Liver (tissue), 9 donors: Measurements from ENCODE around the gene INO80D. TPM values are rescaled to one million over a fixed set of nuclear protein-coding genes. Genes with fewer than 3 reads are reported as not detected.
A peak's percentile ranks its signal among the peaks of the same experiment; 100 is the strongest.

Experiments
- DNase-seq: peaks from one replicate; pipeline ENCODE4 v3.0.0-alpha.2; 2017; ENCODE audit warnings: low spot score
- H3K27ac ChIP-seq, 2 donors: one replicate each; pipeline ENCODE4 v1.7.0; 2013; ENCODE audit warnings: inconsistent platforms in 2 of 2, low read length in 2 of 2, control low read depth in 1 of 2, low read depth in 1 of 2, mild to moderate bottlenecking in 1 of 2
- H3K27me3 ChIP-seq, 4 donors: one replicate each; pipeline versions ENCODE4 v1.6.1 to v1.7.0; 2013; ENCODE audit warnings: low read length in 3 of 4, inconsistent platforms in 1 of 4, mild to moderate bottlenecking in 1 of 4, moderate library complexity in 1 of 4; ENCODE audit not compliant: control insufficient read depth in 4 of 4, insufficient read depth in 4 of 4
- H3K36me3 ChIP-seq, 4 donors: one replicate each; pipeline versions ENCODE4 v1.6.1 to v1.7.0; 2013; ENCODE audit warnings: low read length in 3 of 4, mild to moderate bottlenecking in 3 of 4, low read depth in 1 of 4, moderate library complexity in 1 of 4; ENCODE audit not compliant: control insufficient read depth in 4 of 4, insufficient read depth in 3 of 4
- H3K4me1 ChIP-seq, 4 donors: one replicate each; pipeline versions ENCODE4 v1.6.1 to v1.7.0; 2013; ENCODE audit warnings: low read length in 3 of 4, mild to moderate bottlenecking in 3 of 4, moderate library complexity in 1 of 4; ENCODE audit not compliant: control insufficient read depth in 4 of 4, insufficient read depth in 4 of 4
- H3K4me3 ChIP-seq, 3 donors: one replicate each; pipeline versions ENCODE4 v1.6.1 to v1.7.0; 2013; ENCODE audit warnings: low read length in 3 of 3, control low read depth in 1 of 3, low read depth in 1 of 3, mild to moderate bottlenecking in 1 of 3
- H3K9ac ChIP-seq, 2 donors: one replicate each; pipeline ENCODE4 v1.7.0; 2013; ENCODE audit warnings: low read length in 2 of 2, mild to moderate bottlenecking in 2 of 2, moderate library complexity in 2 of 2, control low read depth in 1 of 2, low read depth in 1 of 2
- H3K9me3 ChIP-seq, 4 donors: one replicate each; pipeline versions ENCODE4 v1.6.1 to v1.7.0; 2013; ENCODE audit warnings: low read length in 3 of 4; ENCODE audit not compliant: control insufficient read depth in 4 of 4
- CTCF ChIP-seq: fragments of 150-350 bp; IDR thresholded peaks from 2 replicates; pipeline ENCODE4 v1.5.1; 2017; ENCODE audit warnings: improper control_type of control experiment, low read depth, low read length; ENCODE audit not compliant: missing input control
- EGR1 ChIP-seq, 2 donors: IDR thresholded peaks; 2 replicates each; pipeline ENCODE4 v1.6.1; 2016 to 2018; ENCODE audit warnings: antibody characterized with exemption in 2 of 2, low read depth in 2 of 2
- FOXA1 ChIP-seq: IDR thresholded peaks from 2 replicates; pipeline ENCODE4 v1.6.1; 2016; ENCODE audit warnings: antibody characterized with exemption
- FOXA2 ChIP-seq: IDR thresholded peaks from 2 replicates; pipeline ENCODE4 v1.6.1; 2016; ENCODE audit warnings: antibody characterized with exemption
- GABPA ChIP-seq, 2 donors: IDR thresholded peaks in 1 of 2; conservative IDR thresholded peaks in 1 of 2; 2 replicates each; pipeline ENCODE4 v1.6.1; 2016; ENCODE audit warnings: antibody characterized with exemption in 2 of 2, mild to moderate bottlenecking in 1 of 2, moderate library complexity in 1 of 2
- HNF4A ChIP-seq, 2 donors: conservative IDR thresholded peaks; 2 replicates each; pipeline ENCODE4 v1.6.1; 2016; ENCODE audit warnings: antibody characterized with exemption in 2 of 2, mild to moderate bottlenecking in 2 of 2
- HNF4G ChIP-seq: IDR thresholded peaks from 2 replicates; pipeline ENCODE4 v1.6.1; 2016; ENCODE audit warnings: antibody characterized with exemption
- JUND ChIP-seq, 2 donors: IDR thresholded peaks; 2 replicates each; pipeline ENCODE4 v1.6.1; 2016; ENCODE audit warnings: antibody characterized with exemption in 2 of 2
- MAX ChIP-seq: IDR thresholded peaks from 2 replicates; pipeline ENCODE4 v1.6.1; 2016; ENCODE audit warnings: antibody characterized with exemption
- NR2F2 ChIP-seq: IDR thresholded peaks from 2 replicates; pipeline ENCODE4 v1.6.1; 2016; ENCODE audit warnings: antibody characterized with exemption
- RAD21 ChIP-seq, 2 donors: IDR thresholded peaks; 2 replicates each; pipeline ENCODE4 v1.6.1; 2016; ENCODE audit warnings: antibody characterized with exemption in 2 of 2, mild to moderate bottlenecking in 2 of 2
- RXRA ChIP-seq, 2 donors: IDR thresholded peaks; 2 replicates each; pipeline ENCODE4 v1.6.1; 2017 to 2018; ENCODE audit warnings: antibody characterized with exemption in 2 of 2, mild to moderate bottlenecking in 1 of 2
- SP1 ChIP-seq: IDR thresholded peaks from 2 replicates; pipeline ENCODE4 v1.6.1; 2018; ENCODE audit warnings: antibody characterized with exemption, mild to moderate bottlenecking
- TAF1 ChIP-seq: conservative IDR thresholded peaks from 2 replicates; pipeline ENCODE4 v1.6.1; 2016; ENCODE audit warnings: antibody characterized with exemption, mild to moderate bottlenecking
- YY1 ChIP-seq: IDR thresholded peaks from 2 replicates; pipeline ENCODE4 v1.6.1; 2016; ENCODE audit warnings: antibody characterized with exemption, mild to moderate bottlenecking
- ZBTB33 ChIP-seq: IDR thresholded peaks from 2 replicates; pipeline ENCODE4 v1.6.1; 2016; ENCODE audit warnings: antibody characterized with exemption
- WGBS: extraction: QIAGEN DNeasy Blood & Tissue Kit; methylation state at CpG from one replicate; pipeline ENCODE4 v1.1.7; 2013; 5-methylcytosine and 5-hydroxymethylcytosine counted together
- polyA plus RNA-seq, 2 donors: library from polyadenylated mRNA; stranded (reverse) in 1 of 2; unstranded in 1 of 2; fragments of 200-250 nt in 1 of 2; fragments of >200 nt in 1 of 2; fragmentation: Nextera tagmentation in 1 of 2; extraction: Ambion mirVana in 1 of 2; gene quantifications; one replicate each; pipeline versions ENCODE4 v1.2.1 to v1.2.3, GENCODE V29; 2013 to 2015
- total RNA-seq, 2 donors: library from RNA; depleted of rRNA; stranded (reverse); fragments of >200 nt; gene quantifications; one replicate each; pipeline ENCODE4 v1.2.3, GENCODE V29; 2014
- TF ChIP-seq, protein P1 (sequence below): IDR thresholded peaks from 2 replicates; pipeline ENCODE4 v1.6.1; 2016; ENCODE audit warnings: antibody characterized with exemption, mild to moderate bottlenecking
- TF ChIP-seq, protein P2 (sequence below): IDR thresholded peaks from 2 replicates; pipeline ENCODE4 v1.6.1; 2016; ENCODE audit warnings: antibody characterized with exemption
- donor health status: healthy.
- donor health status: healthy.
- donor health status: healthy.
- donor health status: healthy.
- donor health status: healthy.

Gene INO80D, protein sequence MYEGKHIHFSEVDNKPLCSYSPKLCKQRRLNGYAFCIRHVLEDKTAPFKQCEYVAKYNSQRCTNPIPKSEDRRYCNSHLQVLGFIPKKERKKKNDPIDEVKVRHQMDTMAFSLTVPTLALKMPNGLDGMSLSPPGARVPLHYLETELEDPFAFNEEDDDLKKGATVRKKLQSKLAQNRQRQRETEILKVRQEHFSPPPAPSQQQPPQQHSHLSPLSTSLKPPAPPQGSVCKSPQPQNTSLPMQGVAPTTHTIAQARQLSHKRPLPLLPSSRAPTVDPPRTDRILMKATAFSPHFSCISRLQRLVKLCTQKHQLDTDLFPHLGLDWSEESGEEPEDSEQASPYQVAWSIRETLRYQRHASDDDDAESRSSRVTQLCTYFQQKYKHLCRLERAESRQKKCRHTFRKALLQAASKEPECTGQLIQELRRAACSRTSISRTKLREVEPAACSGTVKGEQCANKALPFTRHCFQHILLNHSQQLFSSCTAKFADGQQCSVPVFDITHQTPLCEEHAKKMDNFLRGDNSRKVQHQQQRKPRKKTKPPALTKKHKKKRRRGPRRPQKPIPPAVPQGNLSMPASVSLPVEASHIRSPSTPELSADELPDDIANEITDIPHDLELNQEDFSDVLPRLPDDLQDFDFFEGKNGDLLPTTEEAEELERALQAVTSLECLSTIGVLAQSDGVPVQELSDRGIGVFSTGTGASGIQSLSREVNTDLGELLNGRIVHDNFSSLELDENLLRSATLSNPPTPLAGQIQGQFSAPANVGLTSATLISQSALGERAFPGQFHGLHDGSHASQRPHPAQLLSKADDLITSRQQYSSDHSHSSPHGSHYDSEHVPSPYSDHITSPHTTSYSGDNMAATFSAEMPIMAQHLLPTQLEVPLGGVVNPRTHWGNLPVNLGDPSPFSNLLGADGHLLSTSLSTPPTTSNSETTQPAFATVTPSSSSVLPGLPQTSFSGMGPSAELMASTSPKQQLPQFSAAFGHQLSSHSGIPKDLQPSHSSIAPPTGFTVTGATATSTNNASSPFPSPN
- total RNA-seq: 10 to 100 TPM in 1 of 2 donors, 1 to 10 TPM in 1; 8.1 to 10.3 TPM
- 1 to 10 TPM in 1 of 2 donors, under 1 TPM in 1; 0.76 to 2.6 TPM for polyA plus RNA-seq

- WGBS: under 1% methylated on average over 39 of the region's 39 CpGs
- Histone ChIP-seq H3K4me3 (peak within 1 kb of the TSS; percentile 77 to 99 (median 95)), H3K36me3 (no peaks in the 10 kb centered on the region), H3K27ac (peak within 1 kb of the TSS; percentile 95 to 99), H3K27me3 (no peaks in the 10 kb centered on the region), H3K9me3 (no peaks in the 10 kb centered on the region), H3K4me1 (peaks cover 0 to 24% (median 16%) of the 10 kb centered on the region in 4 donors), H3K9ac (peak within 1 kb of the TSS; percentile 55 to 99)
- TF ChIP-seq EGR1 (IDR thresholded peaks at IDR 0.05; ENCODE audit: low read depth in 2 of 2): no peak
- no peak for TF ChIP-seq ZBTB33
- TF ChIP-seq CTCF: peak; percentile 44
- TF ChIP-seq TAF1: peak; percentile 96
- TF ChIP-seq FOXA2: no peak
- TF ChIP-seq, protein P1, sequence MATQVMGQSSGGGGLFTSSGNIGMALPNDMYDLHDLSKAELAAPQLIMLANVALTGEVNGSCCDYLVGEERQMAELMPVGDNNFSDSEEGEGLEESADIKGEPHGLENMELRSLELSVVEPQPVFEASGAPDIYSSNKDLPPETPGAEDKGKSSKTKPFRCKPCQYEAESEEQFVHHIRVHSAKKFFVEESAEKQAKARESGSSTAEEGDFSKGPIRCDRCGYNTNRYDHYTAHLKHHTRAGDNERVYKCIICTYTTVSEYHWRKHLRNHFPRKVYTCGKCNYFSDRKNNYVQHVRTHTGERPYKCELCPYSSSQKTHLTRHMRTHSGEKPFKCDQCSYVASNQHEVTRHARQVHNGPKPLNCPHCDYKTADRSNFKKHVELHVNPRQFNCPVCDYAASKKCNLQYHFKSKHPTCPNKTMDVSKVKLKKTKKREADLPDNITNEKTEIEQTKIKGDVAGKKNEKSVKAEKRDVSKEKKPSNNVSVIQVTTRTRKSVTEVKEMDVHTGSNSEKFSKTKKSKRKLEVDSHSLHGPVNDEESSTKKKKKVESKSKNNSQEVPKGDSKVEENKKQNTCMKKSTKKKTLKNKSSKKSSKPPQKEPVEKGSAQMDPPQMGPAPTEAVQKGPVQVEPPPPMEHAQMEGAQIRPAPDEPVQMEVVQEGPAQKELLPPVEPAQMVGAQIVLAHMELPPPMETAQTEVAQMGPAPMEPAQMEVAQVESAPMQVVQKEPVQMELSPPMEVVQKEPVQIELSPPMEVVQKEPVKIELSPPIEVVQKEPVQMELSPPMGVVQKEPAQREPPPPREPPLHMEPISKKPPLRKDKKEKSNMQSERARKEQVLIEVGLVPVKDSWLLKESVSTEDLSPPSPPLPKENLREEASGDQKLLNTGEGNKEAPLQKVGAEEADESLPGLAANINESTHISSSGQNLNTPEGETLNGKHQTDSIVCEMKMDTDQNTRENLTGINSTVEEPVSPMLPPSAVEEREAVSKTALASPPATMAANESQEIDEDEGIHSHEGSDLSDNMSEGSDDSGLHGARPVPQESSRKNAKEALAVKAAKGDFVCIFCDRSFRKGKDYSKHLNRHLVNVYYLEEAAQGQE: peak; percentile 62
- TF ChIP-seq, protein P2, sequence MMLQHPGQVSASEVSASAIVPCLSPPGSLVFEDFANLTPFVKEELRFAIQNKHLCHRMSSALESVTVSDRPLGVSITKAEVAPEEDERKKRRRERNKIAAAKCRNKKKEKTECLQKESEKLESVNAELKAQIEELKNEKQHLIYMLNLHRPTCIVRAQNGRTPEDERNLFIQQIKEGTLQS: peak; percentile 11
- no peak for TF ChIP-seq RXRA (IDR thresholded peaks at IDR 0.05)
- TF ChIP-seq FOXA1: no peak
- no peak for TF ChIP-seq GABPA (IDR thresholded peaks at IDR 0.05 in 1 of 2, conservative IDR thresholded peaks at IDR 0.05 in 1 of 2)
- no peak for TF ChIP-seq NR2F2
- TF ChIP-seq MAX: no peak
- TF ChIP-seq YY1: peak; percentile 98
- peak; percentile 40 for TF ChIP-seq SP1
- peak; percentile 38 to 54 for TF ChIP-seq RAD21 (IDR thresholded peaks at IDR 0.05)
- no peak for TF ChIP-seq HNF4G
- TF ChIP-seq JUND (IDR thresholded peaks at IDR 0.05): no peak
- TF ChIP-seq HNF4A (conservative IDR thresholded peaks at IDR 0.05): peak in 1 of 2 donors; percentile 25
- peak; percentile 83 for DNase-seq
These were observed at the start of gene INO80D for GRCh38 chr2:206085742-206086445. INO80D (minus strand) TSS chr2:206086174; CDS start chr2:206063016, 23,158 bp downstream.
